AG04449 (cell line): Measurements from ENCODE around the gene NPAS3.

Source experiments
- CTCF ChIA-PET: fragments of 350-600 bp; formaldehyde crosslinking; extraction: SDS; loops from one replicate; lab custom pipeline; 2021; ENCODE audit warnings: antibody characterized with exemption; lab: Yijun Ruan, JAX
- POLR2A ChIA-PET: fragments of 400-600, 350-600 bp; formaldehyde crosslinking; extraction: SDS; loops from one replicate; lab custom pipeline; 2020; ENCODE audit warnings: antibody characterized with exemption, inconsistent platforms; lab: Yijun Ruan, JAX
- DNase-seq: peaks from one replicate; pipeline ENCODE4 v3.0.0-alpha.2; 2010; ENCODE audit warnings: low read depth, low spot score
- H3K4me3 ChIP-seq: 2 replicates; pipeline ENCODE4 v1.5.1; 2011; ENCODE audit warnings: low read depth, mild to moderate bottlenecking, control low read depth, low read length
- TF ChIP-seq, protein P1 (sequence below): IDR thresholded peaks from one replicate; pipeline ENCODE4 v1.5.1; 2011; ENCODE audit warnings: mild to moderate bottlenecking, moderate library complexity, low read length, control low read depth, inconsistent platforms; ENCODE audit not compliant: insufficient read depth; ENCODE audit errors: missing control alignments

Gene NPAS3

GRCh38 chr14:33720284-33720787 lies 781.7 kb downstream of the NPAS3 start:
- POLR2A ChIA-PET: no interaction called here
- CTCF ChIA-PET: no interaction called here
- TF ChIP-seq, protein P1, sequence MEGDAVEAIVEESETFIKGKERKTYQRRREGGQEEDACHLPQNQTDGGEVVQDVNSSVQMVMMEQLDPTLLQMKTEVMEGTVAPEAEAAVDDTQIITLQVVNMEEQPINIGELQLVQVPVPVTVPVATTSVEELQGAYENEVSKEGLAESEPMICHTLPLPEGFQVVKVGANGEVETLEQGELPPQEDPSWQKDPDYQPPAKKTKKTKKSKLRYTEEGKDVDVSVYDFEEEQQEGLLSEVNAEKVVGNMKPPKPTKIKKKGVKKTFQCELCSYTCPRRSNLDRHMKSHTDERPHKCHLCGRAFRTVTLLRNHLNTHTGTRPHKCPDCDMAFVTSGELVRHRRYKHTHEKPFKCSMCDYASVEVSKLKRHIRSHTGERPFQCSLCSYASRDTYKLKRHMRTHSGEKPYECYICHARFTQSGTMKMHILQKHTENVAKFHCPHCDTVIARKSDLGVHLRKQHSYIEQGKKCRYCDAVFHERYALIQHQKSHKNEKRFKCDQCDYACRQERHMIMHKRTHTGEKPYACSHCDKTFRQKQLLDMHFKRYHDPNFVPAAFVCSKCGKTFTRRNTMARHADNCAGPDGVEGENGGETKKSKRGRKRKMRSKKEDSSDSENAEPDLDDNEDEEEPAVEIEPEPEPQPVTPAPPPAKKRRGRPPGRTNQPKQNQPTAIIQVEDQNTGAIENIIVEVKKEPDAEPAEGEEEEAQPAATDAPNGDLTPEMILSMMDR: no peak
- DNase-seq: no peak
- no peak overlapping the region for H3K4me3 ChIP-seq

DNA sequence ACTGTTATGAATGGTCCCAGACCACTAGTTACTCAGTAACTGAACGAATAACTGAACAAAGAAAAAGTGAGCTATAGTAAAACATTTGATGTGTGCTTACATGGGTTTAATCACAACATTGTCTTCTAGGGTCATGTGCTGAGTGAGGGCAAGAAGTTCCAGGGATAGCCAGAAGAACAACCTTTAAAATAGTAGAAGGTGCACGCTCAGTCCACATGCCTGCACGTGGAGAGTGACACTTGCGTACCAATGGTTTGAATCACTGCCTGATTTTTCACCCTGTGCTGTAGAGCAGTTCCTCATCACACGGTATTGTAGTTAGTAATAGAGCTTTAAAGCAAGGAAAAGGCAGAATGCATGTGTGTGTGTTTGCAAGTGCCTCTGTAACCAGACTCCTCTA lies 788.0 kb downstream of the NPAS3 start:
- no peak for DNase-seq
- POLR2A ChIA-PET: no interaction called here
- CTCF ChIA-PET: interaction anchor here (1.9 kb wide), 1 partner anchor 66 kb away, joined by 7 read pairs; no protein-coding TSS in a partner anchor
- TF ChIP-seq, protein P1: no peak
- H3K4me3 ChIP-seq: no peak overlapping the region

- TF ChIP-seq, protein P1: no peak
- H3K4me3 ChIP-seq: no peak overlapping the region
- POLR2A ChIA-PET: no interaction called here
- CTCF ChIA-PET: interaction anchor here (1.9 kb wide), 1 partner anchor 65 kb away, joined by 7 read pairs; no protein-coding TSS in a partner anchor
- no peak for DNase-seq
These were observed 788.9 kb downstream of the NPAS3 start for GRCh38 chr14:33727606-33728005.

DNA sequence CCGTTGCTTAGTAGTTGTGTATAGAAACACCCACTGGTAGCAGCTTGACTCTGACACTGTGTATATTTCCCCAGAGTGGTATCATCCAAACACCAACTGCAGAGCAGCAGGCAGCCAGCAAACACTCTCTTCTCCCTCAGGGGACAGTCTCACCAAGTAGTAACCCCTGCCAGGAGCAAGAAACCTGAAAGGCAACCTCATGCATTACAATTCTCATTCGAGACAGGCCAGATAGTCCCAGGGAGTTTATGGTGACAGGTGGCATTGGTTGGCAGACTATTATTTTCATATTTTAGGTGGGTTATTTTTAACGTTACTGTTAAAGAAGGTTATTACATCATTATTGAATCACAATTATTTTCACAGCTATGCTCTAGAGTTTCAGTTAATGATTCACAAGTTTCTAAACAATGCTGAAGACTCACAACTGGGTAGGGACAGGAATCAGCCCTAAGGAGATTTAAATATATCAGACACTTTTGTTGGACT lies 789.4 kb downstream of the NPAS3 start:
- TF ChIP-seq, protein P1: no peak
- no peak for DNase-seq
- no peak overlapping the region for H3K4me3 ChIP-seq
- ChIA-PET CTCF (interaction anchor here (1.9 kb wide), 1 partner anchor 65 kb away, joined by 7 read pairs; no protein-coding TSS in a partner anchor), POLR2A (no interaction called here)

DNA sequence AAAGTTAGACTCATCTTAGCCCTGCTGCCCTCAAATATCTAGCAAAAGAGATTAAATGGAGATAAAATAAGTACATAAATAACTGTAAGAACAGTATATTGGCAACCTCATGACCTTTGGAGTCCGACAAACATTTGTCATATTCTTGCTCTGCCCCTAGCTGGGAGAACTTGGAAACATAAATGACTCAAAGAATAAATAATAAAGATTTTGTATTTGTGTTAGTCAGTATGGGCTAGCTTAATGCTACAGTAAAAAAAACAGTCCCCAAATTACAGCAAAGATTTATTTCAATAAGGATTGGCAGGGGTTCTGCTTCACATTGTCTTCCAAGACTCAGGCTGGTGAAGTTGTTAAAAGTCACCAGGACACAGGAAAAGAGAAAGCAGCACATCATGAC lies 791.5 kb downstream of the NPAS3 start:
- no peak overlapping the region for H3K4me3 ChIP-seq
- DNase-seq: no peak
- ChIA-PET POLR2A (no interaction called here), CTCF (interaction anchor here (0.8 kb wide), 1 partner anchor 24 kb away, joined by 3 read pairs; no protein-coding TSS in a partner anchor)
- TF ChIP-seq, protein P1: no peak

GRCh38 chr14:33732175-33732574 lies 793.5 kb downstream of the NPAS3 start:
- DNase-seq: no peak
- no peak overlapping the region for H3K4me3 ChIP-seq
- CTCF ChIA-PET: no interaction called here
- TF ChIP-seq, protein P1: no peak
- POLR2A ChIA-PET: no interaction called here
